Stimulated activated CD8-positive, alpha-beta memory T cell treated with anti-CD3 and anti-CD28 coated beads, Interleukin-15, amount 100 ng/mL, for 4 hours (primary cell): Measurements from ENCODE around the gene CRAMP1.

Experiments used
- DNase-seq, 2 donors: peaks; one replicate each; pipeline ENCODE4 v3.0.0-alpha.2; 2020; ENCODE audit warnings: low read depth in 2 of 2

The CRAMP1 gene

DNA sequence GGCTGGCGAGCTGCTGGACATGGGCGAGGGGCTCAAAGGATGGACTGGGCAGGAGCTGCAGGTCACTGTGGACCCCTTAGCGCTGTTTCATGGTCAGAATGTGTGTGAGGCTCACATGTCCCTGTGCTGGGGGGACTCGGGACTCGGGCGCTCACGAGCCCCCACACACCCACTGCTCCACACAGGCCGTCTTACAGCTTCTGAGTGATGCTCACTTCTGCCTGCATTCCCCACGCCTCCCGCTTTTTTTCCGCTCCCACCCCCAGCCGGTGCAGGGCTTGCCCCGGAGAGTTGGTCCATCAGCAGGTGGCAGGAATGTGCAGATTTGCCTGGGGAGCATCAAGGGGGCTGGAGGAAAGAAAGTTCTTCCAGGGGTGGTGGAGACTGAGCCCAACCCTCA lies 45.7 kb downstream of the CRAMP1 start:
- no peak for DNase-seq

- no peak for DNase-seq
Observed at GRCh38 chr16:1659031-1659430, 46.9 kb downstream of the CRAMP1 start.

DNA sequence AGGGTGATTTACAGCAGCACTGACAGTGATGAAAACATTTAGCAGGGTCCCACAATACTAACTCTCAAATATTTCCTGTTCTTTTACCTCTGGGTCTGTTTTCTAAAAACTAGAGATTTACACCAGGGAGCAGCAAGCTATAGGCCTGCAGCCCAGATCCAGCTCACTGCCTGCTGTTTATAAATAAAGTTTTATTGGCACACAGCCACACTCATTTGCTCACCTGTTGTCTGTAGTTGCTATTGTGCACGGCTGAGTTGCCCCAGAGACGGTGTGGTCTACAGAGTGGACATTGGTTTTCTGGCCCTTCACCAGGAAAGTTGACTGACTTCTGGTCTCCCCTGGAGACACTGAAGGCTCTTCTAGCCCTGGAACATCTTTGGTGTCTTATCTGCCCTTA lies 49.7 kb downstream of the CRAMP1 start:
- DNase-seq, result no peak

- DNase-seq, result no peak
Observed at GRCh38 chr16:1662543-1662942, 50.4 kb downstream of the CRAMP1 start.

DNA sequence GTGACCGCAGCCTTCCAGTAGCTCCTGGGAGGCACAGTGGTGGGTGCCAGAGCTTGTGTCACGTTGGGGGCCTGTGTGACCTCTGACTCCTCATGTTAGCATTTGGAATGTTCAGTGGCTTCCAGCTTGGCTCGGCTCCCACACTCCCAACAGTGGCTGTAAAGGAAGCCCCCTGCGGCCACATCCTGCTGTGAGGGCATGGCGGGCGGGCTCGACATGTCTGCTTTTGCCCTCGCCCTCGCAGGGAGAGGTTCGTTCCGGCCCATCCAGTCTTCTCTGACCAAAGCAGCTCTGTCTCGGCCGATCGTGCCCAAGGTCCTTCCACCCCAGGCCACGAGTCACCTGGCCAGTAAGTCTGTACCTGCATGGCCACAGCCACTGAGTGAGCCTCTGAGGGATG lies 53.7 kb downstream of the CRAMP1 start:
- DNase-seq, result no peak

DNA sequence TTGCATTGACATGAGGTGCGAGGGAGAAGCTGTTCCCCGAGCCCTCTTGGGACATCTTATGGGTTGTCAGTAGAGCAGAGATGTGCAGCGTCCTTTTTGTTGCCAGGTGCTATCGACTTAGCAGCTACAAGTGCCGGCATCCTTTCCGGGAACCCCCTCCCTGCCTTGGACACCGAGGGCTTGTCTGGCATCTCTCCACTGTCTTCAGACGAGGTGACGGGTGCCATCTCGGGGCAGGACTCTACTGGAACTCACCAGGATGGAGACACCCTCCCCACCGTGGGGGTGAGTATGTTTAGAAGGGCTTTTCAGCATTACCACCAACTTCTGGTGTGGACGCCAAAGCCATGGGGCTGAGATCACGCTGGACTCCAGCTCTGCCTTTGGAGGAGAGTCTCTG lies 54.2 kb downstream of the CRAMP1 start:
- DNase-seq, result no peak

- DNase-seq, result no peak
Observed at GRCh38 chr16:1667271-1667670, 55.1 kb downstream of the CRAMP1 start.

DNA sequence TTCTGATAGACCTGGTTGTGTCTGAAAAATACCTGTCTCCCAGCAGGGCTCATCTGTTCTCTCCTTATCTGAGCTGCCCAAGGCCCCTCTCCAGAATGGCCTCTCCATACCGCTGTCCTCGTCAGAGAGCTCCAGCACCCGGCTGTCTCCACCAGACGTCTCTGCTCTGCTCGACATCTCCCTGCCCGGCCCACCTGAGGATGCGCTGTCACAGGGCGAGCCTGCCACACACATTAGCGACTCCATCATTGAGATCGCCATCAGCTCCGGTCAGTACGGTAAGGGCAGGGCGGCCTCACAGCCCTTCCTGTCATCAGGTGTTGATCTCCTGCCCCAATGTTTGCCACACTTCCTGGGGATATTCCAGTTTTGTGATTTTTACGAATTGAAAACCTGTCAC lies 55.8 kb downstream of the CRAMP1 start:
- no peak for DNase-seq

DNA sequence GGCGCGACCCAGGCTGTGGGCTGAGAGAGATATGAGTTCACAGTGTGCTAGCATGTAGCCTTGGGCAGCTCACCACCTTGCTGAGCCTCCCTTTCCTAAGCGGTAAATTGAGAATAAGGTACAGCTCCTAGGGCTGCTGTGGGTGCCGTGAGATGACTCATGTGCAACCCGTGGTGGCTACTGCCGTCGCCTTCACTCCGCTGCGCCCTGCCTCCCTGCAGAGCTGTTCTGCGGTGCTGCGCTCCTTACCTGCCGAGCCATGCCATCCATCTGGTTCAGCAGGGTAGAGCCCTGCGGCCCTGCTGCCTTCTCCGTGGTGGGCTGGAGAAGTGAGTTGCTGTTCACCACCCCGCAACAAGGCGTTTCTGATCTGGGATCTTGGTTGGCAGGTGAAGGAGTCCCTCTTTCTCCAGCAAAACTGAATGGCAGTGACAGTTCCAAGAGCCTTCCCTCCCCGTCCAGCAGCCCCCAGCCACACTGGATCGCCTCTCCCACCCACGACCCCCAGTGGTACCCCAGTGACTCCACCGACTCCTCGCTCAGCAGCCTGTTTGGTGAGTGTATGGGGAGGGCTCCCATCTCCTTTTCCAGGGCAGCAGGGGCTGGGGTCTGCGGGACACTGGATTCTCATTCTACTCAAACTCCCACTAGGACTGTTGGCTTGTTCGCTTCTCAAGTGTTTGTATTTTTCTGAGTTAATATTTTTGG lies 56.6 kb downstream of the CRAMP1 start:
- DNase-seq, result no peak

- no peak for DNase-seq
Observed at GRCh38 chr16:1669698-1670097, 57.5 kb downstream of the CRAMP1 start.

GRCh38 chr16:1670371-1670770 lies 58.2 kb downstream of the CRAMP1 start:
- DNase-seq, result no peak

- DNase-seq, result no peak
Observed at GRCh38 chr16:1670866-1671265, 58.7 kb downstream of the CRAMP1 start.

- DNase-seq, result no peak
Observed at GRCh38 chr16:1673424-1674151, 61.4 kb downstream of the CRAMP1 start.

DNA sequence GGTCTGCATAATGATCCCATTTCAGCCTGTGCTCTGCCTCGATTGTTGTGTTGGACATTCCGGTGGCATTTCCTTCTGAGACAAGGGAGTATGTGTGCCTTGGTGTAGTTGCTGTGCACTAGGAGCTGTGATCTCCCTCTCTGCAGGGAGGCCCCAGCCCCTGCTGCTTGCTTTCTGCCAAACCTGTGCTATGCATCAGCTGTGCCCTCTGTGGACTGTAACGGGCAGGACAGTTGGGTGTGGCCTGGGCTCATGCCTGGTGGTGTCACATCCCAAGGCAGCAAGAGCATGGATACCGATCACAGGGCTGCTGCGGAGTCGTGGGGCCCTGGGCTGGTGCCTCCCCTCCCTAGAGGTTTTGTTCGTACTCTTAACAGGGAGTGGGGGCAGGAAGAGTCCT lies 62.1 kb downstream of the CRAMP1 start:
- DNase-seq, result no peak

GRCh38 chr16:1674751-1675664 lies 62.8 kb downstream of the CRAMP1 start:
- DNase-seq, result no peak

- DNase-seq, result no peak
Observed at GRCh38 chr16:1676661-1677060, 64.5 kb downstream of the CRAMP1 start.

DNA sequence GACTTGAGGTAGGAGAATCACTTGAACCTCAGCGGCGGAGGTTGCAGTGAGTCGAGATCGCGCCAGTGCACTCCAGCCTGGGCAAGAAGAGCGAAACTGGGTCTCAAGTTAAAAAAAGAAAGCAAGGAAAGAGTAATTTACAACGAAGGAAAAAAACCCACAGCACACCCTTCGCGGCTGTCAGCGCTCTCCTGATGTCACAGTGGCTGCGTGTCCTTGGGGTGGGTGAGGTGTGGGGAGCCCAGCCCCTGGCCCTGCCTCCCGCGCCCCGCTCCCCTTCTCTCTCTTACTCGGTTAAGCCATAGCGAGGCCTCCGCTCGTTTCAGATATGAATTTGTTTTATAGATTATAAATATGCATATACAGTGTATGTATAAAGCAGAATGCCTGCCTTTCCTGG lies 65.2 kb downstream of the CRAMP1 start:
- DNase-seq, result no peak

- DNase-seq, result peak; percentile 90 to 92
Observed at GRCh38 chr16:1677942-1678499, 65.9 kb downstream of the CRAMP1 start, which contains the start of gene JPT2. JPT2 (plus strand) TSS chr16:1678279; CDS start chr16:1678313, 34 bp downstream.

GRCh38 chr16:1678500-1679098 lies 66.4 kb downstream of the CRAMP1 start:
- peak; percentile 12 to 34 for DNase-seq

DNA sequence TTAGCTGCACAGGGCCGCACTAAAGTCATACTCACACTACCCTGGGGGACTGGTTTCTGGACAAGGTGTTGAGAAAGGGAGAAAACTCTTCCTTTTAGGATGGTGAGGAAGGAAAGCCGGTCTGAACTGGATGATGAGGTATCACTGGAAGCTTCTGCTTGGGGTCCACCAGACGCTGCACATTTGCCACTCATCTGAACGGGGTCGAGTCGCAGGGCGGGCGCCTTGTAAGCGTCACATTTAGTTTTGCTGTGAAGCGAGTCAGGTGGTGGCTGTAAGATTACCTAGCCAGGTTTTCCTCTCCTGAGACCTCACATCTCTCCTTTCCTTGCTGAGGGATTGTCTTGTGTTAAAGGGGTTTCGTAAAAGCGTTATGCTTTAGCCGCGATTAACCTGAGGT lies 68.2 kb downstream of the CRAMP1 start:
- no peak for DNase-seq

- DNase-seq, result no peak
Observed at GRCh38 chr16:1681032-1681431, 68.9 kb downstream of the CRAMP1 start.
